Caco-2 (cell line): Measurements from ENCODE around the gene DNPH1. TPM values are rescaled to one million over a fixed set of nuclear protein-coding genes. Genes with fewer than 3 reads are reported as not detected.

Source experiments
- BruUV-seq: library from RNA; stranded (reverse); fragments of 400-500 nt; replicated peaks from 2 replicates; lab custom pipeline; 2021; lab: Mats Ljungman, UMichigan
- CTCF ChIA-PET: fragments of 300-600 bp; sonication (Branson Sonifier 250); formaldehyde crosslinking; loops from one replicate; lab custom pipeline; 2022; ENCODE audit warnings: antibody characterized with exemption; lab: Charles Lee
- POLR2A ChIA-PET: fragments of 300-600 bp; sonication (Branson Sonifier 250); formaldehyde crosslinking; loops from one replicate; lab custom pipeline; 2022; ENCODE audit warnings: antibody characterized with exemption; lab: Charles Lee
- DNase-seq, 2 experiments: peaks; one replicate each; pipeline versions ENCODE4 v3.0.0 to v3.0.0-alpha.2; 2020 to 2022
- H3K27me3 ChIP-seq: replicated peaks from 2 replicates; pipeline ENCODE4 v1.6.0; 2011; ENCODE audit warnings: low read length; ENCODE audit not compliant: control insufficient read depth, insufficient read depth
- H3K36me3 ChIP-seq: 2 replicates; pipeline ENCODE4 v1.5.1; 2011; ENCODE audit warnings: low read length; ENCODE audit not compliant: control insufficient read depth, insufficient read depth
- H3K4me1 ChIP-seq: fragments of 250-450 bp; sonication (Bioruptor Pico); 2 replicates; pipeline ENCODE4 v1.5.1; 2020; ENCODE audit warnings: mild to moderate bottlenecking
- H3K4me3 ChIP-seq: 2 replicates; pipeline ENCODE4 v1.5.1; 2011; ENCODE audit warnings: low read depth, mild to moderate bottlenecking, control low read depth, low read length
- H3K9me3 ChIP-seq: fragments of 250-450 bp; sonication (Bioruptor Pico); 2 replicates; pipeline ENCODE4 v1.5.1; 2020; ENCODE audit warnings: mild to moderate bottlenecking, moderate library complexity
- H3K27ac Mint-ChIP-seq: one replicate; pipeline ENCODE4 v1.8.0; 2022; ENCODE audit warnings: mixed read lengths; ENCODE audit not compliant: unreplicated experiment
- H3K27me3 Mint-ChIP-seq: one replicate; pipeline ENCODE4 v1.8.0; 2022; ENCODE audit warnings: mixed read lengths; ENCODE audit not compliant: insufficient read depth, unreplicated experiment
- H3K36me3 Mint-ChIP-seq: one replicate; pipeline ENCODE4 v1.8.0; 2022; ENCODE audit warnings: mild to moderate bottlenecking, mixed read lengths; ENCODE audit not compliant: insufficient read depth, unreplicated experiment
- H3K4me1 Mint-ChIP-seq: one replicate; pipeline ENCODE4 v1.8.0; 2022; ENCODE audit warnings: low read depth, mixed read lengths; ENCODE audit not compliant: unreplicated experiment
- H3K4me3 Mint-ChIP-seq: one replicate; pipeline ENCODE4 v1.8.0; 2022; ENCODE audit warnings: mild to moderate bottlenecking, moderate library complexity, mixed read lengths; ENCODE audit not compliant: unreplicated experiment
- H3K9me3 Mint-ChIP-seq: one replicate; pipeline ENCODE4 v1.8.0; 2022; ENCODE audit warnings: mixed read lengths; ENCODE audit not compliant: unreplicated experiment
- intact Hi-C: fragments of 100-400 bp; cut with micrococcal nuclease; formaldehyde crosslinking; loops from one replicate; pipeline ENCODE4 v1.10.0; 2022; ENCODE audit not compliant: unreplicated experiment
- total RNA-seq: library from RNA; stranded (reverse); gene quantifications from 2 replicates; pipeline ENCODE4 v1.2.3, GENCODE V29; 2022
- TF ChIP-seq, protein P1 (sequence below), 2 experiments: fragments of 200-600 bp in 1 of 2; IDR thresholded peaks; 1 replicate in 1 of 2; 2 replicates in 1 of 2; pipeline versions ENCODE4 v1.5.1 to v1.8.0; 2011 to 2022; ENCODE audit warnings: antibody characterized with exemption in 1 of 2, control low read depth in 1 of 2, inconsistent platforms in 1 of 2, low read depth in 1 of 2, low read length in 1 of 2, mild to moderate bottlenecking in 1 of 2, moderate library complexity in 1 of 2; ENCODE audit not compliant: insufficient read depth in 1 of 2, severe bottlenecking in 1 of 2, unreplicated experiment in 1 of 2

The DNPH1 gene
- total RNA-seq, 1 experiment from 2014 or later: 62.6 TPM

DNA sequence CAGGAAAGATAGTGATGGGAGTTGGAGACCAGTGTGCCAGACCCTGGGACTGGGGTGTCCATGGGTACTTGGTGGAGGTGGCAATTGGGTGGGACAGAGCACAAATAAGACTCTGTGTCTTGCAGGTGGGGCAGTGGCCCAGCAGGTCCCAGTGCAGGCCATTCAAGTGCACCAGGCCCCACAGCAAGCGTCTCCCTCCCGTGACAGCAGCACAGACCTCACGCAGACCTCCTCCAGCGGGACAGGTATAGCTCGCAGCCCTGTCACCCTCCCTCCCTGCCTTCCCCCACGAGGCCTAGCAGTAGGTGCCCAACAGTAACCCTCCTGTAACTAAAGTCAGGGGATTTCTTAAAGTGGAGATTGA is 52.9 kb downstream of the DNPH1 start:
- Histone ChIP-seq H3K36me3 (peaks cover 6% of the 10 kb centered on the region), H3K4me3 (no peak overlapping the region), H3K9me3 (no peaks in the 10 kb centered on the region), H3K27me3 (no peaks in the 10 kb centered on the region), H3K4me1 (peaks cover 25% of the 10 kb centered on the region; the same call in 1 of the 2 replicates)
- Mint-ChIP-seq H3K9me3 (no peaks in the 10 kb centered on the region), H3K36me3 (peaks cover 45% of the 10 kb centered on the region), H3K4me1 (peaks cover 12% of the 10 kb centered on the region), H3K4me3 (no peak overlapping the region), H3K27ac (no peak overlapping the region), H3K27me3 (no peaks in the 10 kb centered on the region)
- TF ChIP-seq, protein P1, sequence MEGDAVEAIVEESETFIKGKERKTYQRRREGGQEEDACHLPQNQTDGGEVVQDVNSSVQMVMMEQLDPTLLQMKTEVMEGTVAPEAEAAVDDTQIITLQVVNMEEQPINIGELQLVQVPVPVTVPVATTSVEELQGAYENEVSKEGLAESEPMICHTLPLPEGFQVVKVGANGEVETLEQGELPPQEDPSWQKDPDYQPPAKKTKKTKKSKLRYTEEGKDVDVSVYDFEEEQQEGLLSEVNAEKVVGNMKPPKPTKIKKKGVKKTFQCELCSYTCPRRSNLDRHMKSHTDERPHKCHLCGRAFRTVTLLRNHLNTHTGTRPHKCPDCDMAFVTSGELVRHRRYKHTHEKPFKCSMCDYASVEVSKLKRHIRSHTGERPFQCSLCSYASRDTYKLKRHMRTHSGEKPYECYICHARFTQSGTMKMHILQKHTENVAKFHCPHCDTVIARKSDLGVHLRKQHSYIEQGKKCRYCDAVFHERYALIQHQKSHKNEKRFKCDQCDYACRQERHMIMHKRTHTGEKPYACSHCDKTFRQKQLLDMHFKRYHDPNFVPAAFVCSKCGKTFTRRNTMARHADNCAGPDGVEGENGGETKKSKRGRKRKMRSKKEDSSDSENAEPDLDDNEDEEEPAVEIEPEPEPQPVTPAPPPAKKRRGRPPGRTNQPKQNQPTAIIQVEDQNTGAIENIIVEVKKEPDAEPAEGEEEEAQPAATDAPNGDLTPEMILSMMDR (IDR thresholded peaks at IDR 0.05; ENCODE audit: insufficient read depth in 1 of 2, low read depth in 1 of 2, low read length in 1 of 2, severe bottlenecking in 1 of 2, unreplicated experiment in 1 of 2): no peak
- intact Hi-C loops: no loop called here
- ChIA-PET CTCF (no interaction called here), POLR2A (no interaction called here)
- BruUV-seq: no TSS peak
- DNase-seq: no peak

GRCh38 chr6:43175676-43176422 is 53.4 kb downstream of the DNPH1 start:
- ChIA-PET POLR2A (interaction anchor here (0.6 kb wide), 1 partner anchor 1212 kb away, joined by 4 read pairs; the partner anchor contains the start of gene CDC5L), CTCF (no interaction called here)
- Histone ChIP-seq H3K4me3 (no peak overlapping the region), H3K9me3 (no peaks in the 10 kb centered on the region), H3K36me3 (peaks cover 6% of the 10 kb centered on the region), H3K4me1 (peaks cover 25% of the 10 kb centered on the region; the same call in 1 of the 2 replicates), H3K27me3 (no peaks in the 10 kb centered on the region)
- no peaks in the 10 kb centered on the region for H3K9me3 Mint-ChIP-seq
- no TSS peak for BruUV-seq
- no peaks in the 10 kb centered on the region for H3K27me3 Mint-ChIP-seq
- H3K4me1 Mint-ChIP-seq: peaks cover 12% of the 10 kb centered on the region
- DNase-seq: no peak
- H3K27ac Mint-ChIP-seq: no peak overlapping the region
- peaks cover 50% of the 10 kb centered on the region for H3K36me3 Mint-ChIP-seq
- intact Hi-C loops: no loop called here
- TF ChIP-seq, protein P1 (IDR thresholded peaks at IDR 0.05; ENCODE audit: insufficient read depth in 1 of 2, low read depth in 1 of 2, low read length in 1 of 2, severe bottlenecking in 1 of 2, unreplicated experiment in 1 of 2): no peak
- H3K4me3 Mint-ChIP-seq: no peak overlapping the region

Other genes with a start within 250 kb of the DNPH1 start
- gene PPP2R5D, start 244.9 kb downstream of the DNPH1 start, total RNA-seq: 44.4 and 45.0 TPM in 2 replicates
- 60.3 and 62.3 TPM in 2 replicates for gene MEA1, start 215.5 kb downstream of the DNPH1 start, total RNA-seq
- 62.9 and 66.8 TPM in 2 replicates for gene KLHDC3, start 215.2 kb downstream of the DNPH1 start, total RNA-seq
- 71.0 and 74.9 TPM in 2 replicates for gene RRP36, start 207.9 kb downstream of the DNPH1 start, total RNA-seq
- gene CUL7, start 175.6 kb downstream of the DNPH1 start, total RNA-seq: 25.3 and 26.7 TPM in 2 replicates
- gene MRPL2, start 170.0 kb downstream of the DNPH1 start, total RNA-seq: 123 and 124 TPM in 2 replicates
- 47.7 and 52.7 TPM in 2 replicates for gene KLC4, start 169.8 kb downstream of the DNPH1 start, total RNA-seq
- 175 and 180 TPM in 2 replicates for gene PTK7, start 153.2 kb downstream of the DNPH1 start, total RNA-seq
- gene SRF, start 58.2 kb downstream of the DNPH1 start, total RNA-seq: 31.3 and 32.1 TPM in 2 replicates
- gene CUL9, start 47.3 kb downstream of the DNPH1 start, total RNA-seq: 16.7 and 16.8 TPM in 2 replicates
- gene TTBK1, start 14.0 kb upstream of the DNPH1 start, total RNA-seq: 0.51 and 0.61 TPM in 2 replicates
- not detected in 2 replicates for gene SLC22A7, start 68.8 kb upstream of the DNPH1 start, total RNA-seq
- not detected in 2 replicates for gene CRIP3, start 79.3 kb upstream of the DNPH1 start, total RNA-seq
- gene ZNF318, start 140.2 kb upstream of the DNPH1 start, total RNA-seq: 11.2 and 11.7 TPM in 2 replicates
- 40.1 and 45.1 TPM in 2 replicates for gene ABCC10, start 198.1 kb upstream of the DNPH1 start, total RNA-seq
- 0.75 and 1.2 TPM in 2 replicates for gene DLK2, start 226.1 kb upstream of the DNPH1 start, total RNA-seq
- gene TJAP1, start 248.1 kb upstream of the DNPH1 start, total RNA-seq: 34.0 and 39.4 TPM in 2 replicates